HCT116 (cell line): Measurements from ENCODE around the gene ATG10. TPM values are rescaled to one million over a fixed set of nuclear protein-coding genes. Genes with fewer than 3 reads are reported as not detected.

Source experiments
- ATAC-seq: fragments of 200-7000 bp; cut with Tn5 transposase; 2 replicates; pipeline ENCODE4 v1.9.1; 2020; ENCODE audit warnings: mild to moderate bottlenecking, moderate library complexity
- BruUV-seq: library from RNA; stranded (reverse); fragments of 400-500 nt; replicated peaks from 2 replicates; lab custom pipeline; 2021; lab: Mats Ljungman, UMichigan
- CTCF ChIA-PET: fragments of 300-600 bp; sonication (Branson Sonifier 250); formaldehyde crosslinking; loops from one replicate; lab custom pipeline; 2021; ENCODE audit warnings: antibody characterized with exemption; lab: Charles Lee
- POLR2A ChIA-PET: fragments of 300-600, 350-600 bp; sonication (Branson Sonifier 250); formaldehyde crosslinking; loops from one replicate; lab custom pipeline; 2021; ENCODE audit warnings: antibody characterized with exemption; lab: Charles Lee
- RAD21 ChIA-PET, 2 experiments: fragments of 300-600 bp; sonication (Branson Sonifier 250); formaldehyde crosslinking; loops; one replicate each; lab custom pipeline; 2023; ENCODE audit warnings: low total read pairs in 2 of 2; ENCODE audit not compliant: uncharacterized antibody in 2 of 2, unreplicated experiment in 2 of 2, low non-redundant PET in 1 of 2; lab: Charles Lee
- DNase-seq: peaks from one replicate; pipeline ENCODE4 v3.0.0-alpha.2; 2010; ENCODE audit warnings: low read depth, low spot score
- H2AFZ ChIP-seq: fragments of 200-600 bp; shearing (Covaris generic), sonication (generic); 2 replicates; pipeline ENCODE4 v1.6.1; 2017; ENCODE audit warnings: low read depth, mixed run types, mixed read lengths, antibody characterized with exemption, low read length; ENCODE audit not compliant: poor library complexity, severe bottlenecking
- H3K27ac ChIP-seq: 2 replicates; pipeline ENCODE4 v1.5.1; 2012; ENCODE audit warnings: low read depth, low read length
- H3K27me3 ChIP-seq: fragments of 200-600 bp; sonication (generic); 2 replicates; pipeline ENCODE4 v1.6.1; 2016; ENCODE audit warnings: mixed run types, low read length, mixed read lengths; ENCODE audit not compliant: insufficient read depth
- H3K36me3 ChIP-seq, 2 experiments: fragments of 200-500 bp in 1 of 2; fragments of 200-600 bp in 1 of 2; sonication (Bioruptor generic) in 1 of 2; sonication (generic) in 1 of 2; 2 replicates each; pipeline versions ENCODE4 v1.5.1 to v1.6.1; 2014 to 2016; ENCODE audit warnings: low read length in 2 of 2, inconsistent platforms in 1 of 2, mixed read lengths in 1 of 2, mixed run types in 1 of 2; ENCODE audit not compliant: insufficient read depth in 2 of 2, control insufficient read depth in 1 of 2
- H3K4me1 ChIP-seq, 2 experiments: fragments of 200-600 bp in 1 of 2; sonication (generic) in 1 of 2; 2 replicates each; pipeline versions ENCODE4 v1.5.1 to v1.6.1; 2012 to 2017; ENCODE audit warnings: low read length in 2 of 2, inconsistent platforms in 1 of 2, mild to moderate bottlenecking in 1 of 2, mixed read lengths in 1 of 2, mixed run types in 1 of 2, moderate library complexity in 1 of 2; ENCODE audit not compliant: insufficient read depth in 2 of 2, control insufficient read depth in 1 of 2
- H3K4me2 ChIP-seq: fragments of 200-600 bp; sonication (generic); 2 replicates; pipeline ENCODE4 v1.6.1; 2017; ENCODE audit warnings: mixed run types, low read length, mixed read lengths
- H3K4me3 ChIP-seq, 2 experiments: fragments of 200-600 bp in 1 of 2; sonication (generic) in 1 of 2; replicated peaks in 1 of 2; 2 replicates each; pipeline ENCODE4 v1.5.1; 2011 to 2016; ENCODE audit warnings: low read length in 2 of 2, control low read depth in 1 of 2, low read depth in 1 of 2, mild to moderate bottlenecking in 1 of 2, mixed read lengths in 1 of 2, mixed run types in 1 of 2
- H3K79me2 ChIP-seq: fragments of 200-600 bp; sonication (generic); 2 replicates; pipeline ENCODE4 v1.6.1; 2017; ENCODE audit warnings: mild to moderate bottlenecking, mixed run types, low read length, moderate library complexity, mixed read lengths; ENCODE audit not compliant: insufficient read depth
- H3K9ac ChIP-seq: fragments of 200-600 bp; sonication (generic); 2 replicates; pipeline ENCODE4 v1.6.1; 2016; ENCODE audit warnings: low read length, mixed read lengths
- H3K9me2 ChIP-seq: fragments of 200-600 bp; sonication (generic), shearing (Covaris generic); 2 replicates; pipeline ENCODE4 v1.6.1; 2017; ENCODE audit warnings: mixed run types, mild to moderate bottlenecking, moderate library complexity; ENCODE audit not compliant: insufficient read depth
- H3K9me3 ChIP-seq, 2 experiments: fragments of 200-500 bp in 1 of 2; fragments of 200-600 bp in 1 of 2; sonication (Bioruptor generic) in 1 of 2; sonication (generic) in 1 of 2; 2 replicates each; pipeline ENCODE4 v1.6.1; 2014 to 2017; ENCODE audit warnings: low read length in 2 of 2, mixed read lengths in 2 of 2, inconsistent platforms in 1 of 2, low read depth in 1 of 2, mild to moderate bottlenecking in 1 of 2, mixed run types in 1 of 2, moderate library complexity in 1 of 2; ENCODE audit not compliant: control insufficient read depth in 1 of 2, insufficient read depth in 1 of 2
- H4K20me1 ChIP-seq: fragments of 200-600 bp; sonication (generic), shearing (Covaris generic); 2 replicates; pipeline ENCODE4 v1.6.1; 2017; ENCODE audit warnings: mixed run types, mild to moderate bottlenecking, moderate library complexity; ENCODE audit not compliant: insufficient read depth
- CBX3 ChIP-seq: IDR thresholded peaks from 2 replicates; pipeline ENCODE4 v1.6.1; 2012; ENCODE audit warnings: low read depth
- CEBPB ChIP-seq: IDR thresholded peaks from 2 replicates; pipeline ENCODE4 v1.6.1; 2012; ENCODE audit warnings: low read depth
- EGR1 ChIP-seq: IDR thresholded peaks from 2 replicates; pipeline ENCODE4 v1.6.1; 2012; ENCODE audit warnings: low read depth
- EZH2 ChIP-seq: fragments of 200-600 bp; sonication (generic); IDR thresholded peaks from 2 replicates; pipeline ENCODE4 v1.6.1; 2017; ENCODE audit warnings: antibody characterized with exemption, mixed run types
- EZH2phosphoT487 ChIP-seq: fragments of 200-600 bp; IDR thresholded peaks from 2 replicates; pipeline ENCODE4 v1.6.1; 2018; ENCODE audit warnings: antibody characterized with exemption, borderline replicate concordance
- FOSL1 ChIP-seq: IDR thresholded peaks from 2 replicates; pipeline ENCODE4 v1.6.1; 2012; ENCODE audit warnings: low read depth
- JUND ChIP-seq: IDR thresholded peaks from 2 replicates; pipeline ENCODE4 v1.6.1; 2012
- POLR2A ChIP-seq: IDR thresholded peaks from 2 replicates; pipeline ENCODE4 v1.7.0; 2011; ENCODE audit warnings: borderline replicate concordance; ENCODE audit not compliant: insufficient read depth, insufficient read length; ENCODE audit errors: extremely low read depth
- RAD21 ChIP-seq: IDR thresholded peaks from 2 replicates; pipeline ENCODE4 v1.6.1; 2012; ENCODE audit warnings: low read depth, mild to moderate bottlenecking
- SIN3A ChIP-seq: IDR thresholded peaks from 2 replicates; pipeline ENCODE4 v1.6.1; 2012; ENCODE audit warnings: low read depth
- YY1 ChIP-seq: IDR thresholded peaks from 2 replicates; pipeline ENCODE4 v1.6.1; 2011; ENCODE audit warnings: low read length, low read depth, moderate library complexity, mild to moderate bottlenecking; ENCODE audit not compliant: insufficient replicate concordance; ENCODE audit errors: extremely low read depth
- ZNF274 ChIP-seq: fragments of 200-500 bp; sonication (Bioruptor generic); IDR thresholded peaks from 2 replicates; pipeline ENCODE4 v1.6.1; 2014; ENCODE audit warnings: mild to moderate bottlenecking, low read depth, low read length, inconsistent platforms
- intact Hi-C: fragments of 100-400 bp; cut with micrococcal nuclease; formaldehyde crosslinking; loops from 2 replicates; pipeline ENCODE4 v1.10.0; 2022
- total RNA-seq: library from RNA; stranded (reverse); gene quantifications from one replicate; pipeline ENCODE4 v1.2.1, GENCODE V29; 2021; ENCODE audit not compliant: unreplicated experiment
- TF ChIP-seq, protein P1 (sequence below), 3 experiments: fragments of 200-600 bp in 1 of 3; sonication (generic) in 1 of 3; IDR thresholded peaks in 2 of 3; conservative IDR thresholded peaks in 1 of 3; 2 replicates each; pipeline ENCODE4 v1.5.1; 2012 to 2017; ENCODE audit warnings: low read depth in 2 of 3, low read length in 2 of 3, antibody characterized with exemption in 1 of 3, borderline replicate concordance in 1 of 3, control low read depth in 1 of 3, mild to moderate bottlenecking in 1 of 3, mixed read lengths in 1 of 3, mixed run types in 1 of 3, moderate library complexity in 1 of 3; ENCODE audit not compliant: insufficient read depth in 1 of 3
- TF ChIP-seq, protein P2 (sequence below): IDR thresholded peaks from 2 replicates; pipeline ENCODE4 v1.6.1; 2011; ENCODE audit warnings: mild to moderate bottlenecking, low read length, moderate library complexity; ENCODE audit not compliant: insufficient replicate concordance; ENCODE audit errors: extremely low read depth

ATG10 gene
- total RNA-seq, 1 experiment from 2014 or later, result 9.4 TPM

DNA sequence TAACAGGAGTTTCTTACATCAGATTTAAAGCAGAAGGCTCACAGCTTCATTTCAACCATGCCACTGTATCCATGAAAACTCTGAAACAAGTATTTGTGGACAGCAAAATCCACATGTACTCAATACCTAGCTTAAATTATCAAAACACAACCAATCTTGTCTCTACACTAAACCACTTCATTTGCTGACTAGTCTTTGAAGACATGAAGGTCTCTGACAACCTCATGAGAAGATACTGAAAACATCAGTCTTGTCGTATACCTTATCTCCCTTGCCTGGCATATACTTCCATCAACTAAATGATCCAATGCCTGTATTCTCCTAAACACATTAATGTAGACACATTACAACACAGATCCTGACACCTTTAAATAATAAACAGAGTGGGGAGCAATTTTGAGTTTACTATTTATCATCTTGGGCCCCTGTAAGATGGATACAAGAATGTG, 303.4 kb downstream of the ATG10 start:
- no peak overlapping the region for H3K4me3 ChIP-seq
- CTCF ChIA-PET, result no interaction called here
- peaks cover 4 to 23% of the 10 kb centered on the region in 2 experiments; a peak in 3 of 4 replicates for H3K4me1 ChIP-seq
- no peak overlapping the region for H2AFZ ChIP-seq
- no peak overlapping the region; the same call in 1 of the 2 replicates for H3K27ac ChIP-seq
- intact Hi-C loops, result no loop called here
- H3K9ac ChIP-seq, result no peak overlapping the region
- peaks cover 44% of the 10 kb centered on the region for H3K79me2 ChIP-seq
- TF ChIP-seq, protein P1, sequence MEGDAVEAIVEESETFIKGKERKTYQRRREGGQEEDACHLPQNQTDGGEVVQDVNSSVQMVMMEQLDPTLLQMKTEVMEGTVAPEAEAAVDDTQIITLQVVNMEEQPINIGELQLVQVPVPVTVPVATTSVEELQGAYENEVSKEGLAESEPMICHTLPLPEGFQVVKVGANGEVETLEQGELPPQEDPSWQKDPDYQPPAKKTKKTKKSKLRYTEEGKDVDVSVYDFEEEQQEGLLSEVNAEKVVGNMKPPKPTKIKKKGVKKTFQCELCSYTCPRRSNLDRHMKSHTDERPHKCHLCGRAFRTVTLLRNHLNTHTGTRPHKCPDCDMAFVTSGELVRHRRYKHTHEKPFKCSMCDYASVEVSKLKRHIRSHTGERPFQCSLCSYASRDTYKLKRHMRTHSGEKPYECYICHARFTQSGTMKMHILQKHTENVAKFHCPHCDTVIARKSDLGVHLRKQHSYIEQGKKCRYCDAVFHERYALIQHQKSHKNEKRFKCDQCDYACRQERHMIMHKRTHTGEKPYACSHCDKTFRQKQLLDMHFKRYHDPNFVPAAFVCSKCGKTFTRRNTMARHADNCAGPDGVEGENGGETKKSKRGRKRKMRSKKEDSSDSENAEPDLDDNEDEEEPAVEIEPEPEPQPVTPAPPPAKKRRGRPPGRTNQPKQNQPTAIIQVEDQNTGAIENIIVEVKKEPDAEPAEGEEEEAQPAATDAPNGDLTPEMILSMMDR (IDR thresholded peaks at IDR 0.05 in 2 of 3, conservative IDR thresholded peaks at IDR 0.05 in 1 of 3; ENCODE audit: borderline replicate concordance in 1 of 3, insufficient read depth in 1 of 3, low read depth in 2 of 3, low read length in 2 of 3), result no peak
- no peak for TF ChIP-seq EGR1
- no peak for TF ChIP-seq JUND
- TF ChIP-seq, protein P2, sequence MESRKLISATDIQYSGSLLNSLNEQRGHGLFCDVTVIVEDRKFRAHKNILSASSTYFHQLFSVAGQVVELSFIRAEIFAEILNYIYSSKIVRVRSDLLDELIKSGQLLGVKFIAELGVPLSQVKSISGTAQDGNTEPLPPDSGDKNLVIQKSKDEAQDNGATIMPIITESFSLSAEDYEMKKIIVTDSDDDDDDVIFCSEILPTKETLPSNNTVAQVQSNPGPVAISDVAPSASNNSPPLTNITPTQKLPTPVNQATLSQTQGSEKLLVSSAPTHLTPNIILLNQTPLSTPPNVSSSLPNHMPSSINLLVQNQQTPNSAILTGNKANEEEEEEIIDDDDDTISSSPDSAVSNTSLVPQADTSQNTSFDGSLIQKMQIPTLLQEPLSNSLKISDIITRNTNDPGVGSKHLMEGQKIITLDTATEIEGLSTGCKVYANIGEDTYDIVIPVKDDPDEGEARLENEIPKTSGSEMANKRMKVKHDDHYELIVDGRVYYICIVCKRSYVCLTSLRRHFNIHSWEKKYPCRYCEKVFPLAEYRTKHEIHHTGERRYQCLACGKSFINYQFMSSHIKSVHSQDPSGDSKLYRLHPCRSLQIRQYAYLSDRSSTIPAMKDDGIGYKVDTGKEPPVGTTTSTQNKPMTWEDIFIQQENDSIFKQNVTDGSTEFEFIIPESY, result no peak
- no peak for TF ChIP-seq CEBPB
- TF ChIP-seq CBX3, result no peak
- no peak for TF ChIP-seq EZH2phosphoT487
- TF ChIP-seq FOSL1, result no peak
- no peak for TF ChIP-seq SIN3A
- no peak for TF ChIP-seq EZH2
- no peak for TF ChIP-seq YY1
- no peak for TF ChIP-seq RAD21
- no peak for TF ChIP-seq POLR2A
- TF ChIP-seq ZNF274, result no peak
- no TSS peak for BruUV-seq
- H3K4me2 ChIP-seq, result no peak overlapping the region
- no peaks in the 10 kb centered on the region for H3K9me3 ChIP-seq
- POLR2A ChIA-PET, result no interaction called here
- no peaks in the 10 kb centered on the region for H3K9me2 ChIP-seq
- ATAC-seq, result no peak
- peaks cover 22 to 32% of the 10 kb centered on the region in 2 experiments for H3K36me3 ChIP-seq
- no peak for DNase-seq
- RAD21 ChIA-PET, result no interaction called here
- H3K27me3 ChIP-seq, result no peaks in the 10 kb centered on the region
- H4K20me1 ChIP-seq, result peaks cover 6% of the 10 kb centered on the region; the same call in 1 of the 2 replicates
